ENCODE measurements around the gene LTB. TPM values are rescaled to one million over a fixed set of nuclear protein-coding genes. Genes with fewer than 3 reads are reported as not detected.

LTB gene
- total and polyA plus RNA-seq, 2 of the 4 experiments (the other 2 are of a cell fraction), result not detected

GRCh38 chr6:31557443-31558317 is 24.5 kb downstream of the LTB start:
- Histone ChIP-seq H2BK20ac (ENCODE audit: low read depth, low read length) (no peak overlapping the region), H3K79me1 (ENCODE audit: low read depth in 1 of 2, low read length in 2 of 2) (peaks cover 12 to 26% of the 10 kb centered on the region in 2 experiments), H3K9me3 (ENCODE audit: control insufficient read depth, insufficient read depth, low read length) (no peaks in the 10 kb centered on the region), H3K9me1 (ENCODE audit: insufficient read depth, low read length) (peaks cover 19% of the 10 kb centered on the region; the same call in 1 of the 2 replicates), H2AK9ac (replicated peaks; ENCODE audit: low read depth, low read length, poor library complexity) (no peak overlapping the region), H2AFZ (replicated peaks; ENCODE audit: low read length, poor library complexity) (no peak overlapping the region), H4K91ac (ENCODE audit: insufficient read depth, low read depth, low read length) (no peak overlapping the region), H4K8ac (ENCODE audit: low read depth in 2 of 2, low read length in 2 of 2) (no peak overlapping the region), H2AK5ac (ENCODE audit: low read depth, low read length) (no peak overlapping the region), H3K36me3 (ENCODE audit: control insufficient read depth, insufficient read depth, low read length) (peaks cover 33% of the 10 kb centered on the region), H2BK15ac (ENCODE audit: low read depth, low read length) (no peak overlapping the region), H3K14ac (replicated peaks; ENCODE audit: low read depth, low read length) (no peak overlapping the region), H3K4me3 (ENCODE audit: insufficient read depth, low read depth, low read length) (no peak overlapping the region), H3K4me1 (ENCODE audit: control insufficient read depth, insufficient read depth, low read length) (peaks cover 18% of the 10 kb centered on the region), H3K56ac (ENCODE audit: extremely low read depth, insufficient read depth, low read length) (no peak overlapping the region), H3K9ac (ENCODE audit: low read depth, low read length) (no peak overlapping the region), H3K27me3 (ENCODE audit: control insufficient read depth, insufficient read depth, low read length) (no peaks in the 10 kb centered on the region), H3K18ac (ENCODE audit: low read depth, low read length) (no peak overlapping the region), H3K27ac (ENCODE audit: insufficient read depth, low read length) (no peak overlapping the region), H3K4me2 (ENCODE audit: low read depth, low read length) (no peak overlapping the region), H4K20me1 (ENCODE audit: insufficient read depth, low read length) (no peaks in the 10 kb centered on the region), H2BK120ac (ENCODE audit: low read depth, low read length) (no peak overlapping the region), H3K23ac (ENCODE audit: low read depth, low read length) (no peak overlapping the region), H3K4ac (ENCODE audit: low read depth, low read length) (no peak overlapping the region), H4K5ac (ENCODE audit: low read depth, low read length) (no peak overlapping the region), H2BK5ac (ENCODE audit: low read depth, low read length, poor library complexity, severe bottlenecking) (no peak overlapping the region)
- no peak for DNase-seq
- WGBS, 2 experiments (ENCODE audit: extremely low coverage in 2 of 2, insufficient read length in 1 of 2), result 69% methylated on average over 5 of the region's 24 CpGs; no CpG with 5 or more reads in 1 of the 2 experiments
- ChIA-PET POLR2A (ENCODE audit: unreplicated experiment) (no interaction called here), CTCF (no interaction called here)
- ATAC-seq (ENCODE audit: low read depth), result no peak
- in situ Hi-C loops (cut with MboI; ENCODE audit: low sequenced_read_pairs) (no loop called here), dilution Hi-C loops (cut with HindIII; ENCODE audit: low sequenced_read_pairs, unreplicated experiment) (no loop called here), intact Hi-C loops (cut with micrococcal nuclease) (no loop called here)
- TF ChIP-seq CHD1 (IDR thresholded peaks at IDR 0.05; ENCODE audit: low read depth, low read length) (no peak), POLR2A (IDR thresholded peaks at IDR 0.05; ENCODE audit: low read depth, low read length) (no peak), RCOR1 (IDR thresholded peaks at IDR 0.05; ENCODE audit: insufficient replicate concordance, low read length) (no peak), ELK1 (IDR thresholded peaks at IDR 0.05; ENCODE audit: borderline replicate concordance, low read depth, low read length) (no peak), SMC3 (IDR thresholded peaks at IDR 0.05; ENCODE audit: low read depth, low read length) (no peak)
- TF ChIP-seq, protein P1, sequence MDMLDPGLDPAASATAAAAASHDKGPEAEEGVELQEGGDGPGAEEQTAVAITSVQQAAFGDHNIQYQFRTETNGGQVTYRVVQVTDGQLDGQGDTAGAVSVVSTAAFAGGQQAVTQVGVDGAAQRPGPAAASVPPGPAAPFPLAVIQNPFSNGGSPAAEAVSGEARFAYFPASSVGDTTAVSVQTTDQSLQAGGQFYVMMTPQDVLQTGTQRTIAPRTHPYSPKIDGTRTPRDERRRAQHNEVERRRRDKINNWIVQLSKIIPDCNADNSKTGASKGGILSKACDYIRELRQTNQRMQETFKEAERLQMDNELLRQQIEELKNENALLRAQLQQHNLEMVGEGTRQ (IDR thresholded peaks at IDR 0.05; ENCODE audit: low read depth, low read length), result no peak
- no TSS peak for BruUV-seq (replicated peaks)
